ENCODE data around the gene RBM26.

GRCh38 chr13:79398127-79398526 is 7.9 kb downstream of the RBM26 start:
- TF ChIP-seq CTCF (IDR thresholded peaks at IDR 0.05): no peak
- TF ChIP-seq POLR2A (IDR thresholded peaks at IDR 0.05): no peak

Measured in esophagus squamous epithelium (tissue), 4 donors.